Kidney capillary endothelial cell (primary cell): ENCODE data around the gene MBLAC1.

Experiments used
- DNase-seq: peaks from one replicate; pipeline ENCODE4 v3.0.0-alpha.2; 2018; ENCODE audit warnings: low spot score

The MBLAC1 gene

GRCh38 chr7:100098913-100099312, 27.9 kb upstream of the MBLAC1 start:
- no peak for DNase-seq

- DNase-seq: no peak
Measured at GRCh38 chr7:100099452-100099851, 27.3 kb upstream of the MBLAC1 start.

- peak; percentile 90 for DNase-seq
Measured at GRCh38 chr7:100100420-100101015, 26.2 kb upstream of the MBLAC1 start.

- DNase-seq: peak; percentile 97
Measured at GRCh38 chr7:100101016-100101862, 25.5 kb upstream of the MBLAC1 start, which contains the start of the genes AP4M1 and MCM7. AP4M1 (plus strand) TSS chr7:100101643; CDS start chr7:100101715, 72 bp downstream. MCM7 (minus strand) TSS chr7:100101397; CDS start chr7:100101294, 103 bp downstream.

- DNase-seq: no peak
Measured at GRCh38 chr7:100102950-100103840, 23.6 kb upstream of the MBLAC1 start.

GRCh38 chr7:100105534-100105933, 21.2 kb upstream of the MBLAC1 start:
- no peak for DNase-seq

- DNase-seq: no peak
Measured at GRCh38 chr7:100106633-100107032, 20.1 kb upstream of the MBLAC1 start.

GRCh38 chr7:100107125-100107737, 19.5 kb upstream of the MBLAC1 start:
- no peak for DNase-seq

GRCh38 chr7:100107890-100108289, 18.9 kb upstream of the MBLAC1 start:
- DNase-seq: no peak

GRCh38 chr7:100109521-100110163, 17.1 kb upstream of the MBLAC1 start:
- DNase-seq: no peak

- no peak for DNase-seq
Measured at GRCh38 chr7:100111156-100111555, 15.6 kb upstream of the MBLAC1 start.

GRCh38 chr7:100111914-100112313, 14.9 kb upstream of the MBLAC1 start:
- no peak for DNase-seq

GRCh38 chr7:100115026-100115425, 11.7 kb upstream of the MBLAC1 start:
- DNase-seq: no peak

GRCh38 chr7:100118388-100119071, 8.2 kb upstream of the MBLAC1 start:
- no peak for DNase-seq

GRCh38 chr7:100119072-100119969, 7.4 kb upstream of the MBLAC1 start, which contains the start of the genes CNPY4 and TAF6:
CNPY4 (plus strand) TSS chr7:100119634; CDS start chr7:100119745, 111 bp downstream.
TAF6 (minus strand) TSS chr7:100119358; CDS start chr7:100114209, 5,149 bp downstream.
- DNase-seq: peak; percentile 97

GRCh38 chr7:100119970-100120732, 6.6 kb upstream of the MBLAC1 start:
- peak; percentile 68 for DNase-seq

- no peak for DNase-seq
Measured at GRCh38 chr7:100120733-100121036, 6.1 kb upstream of the MBLAC1 start.

GRCh38 chr7:100122067-100122466, 4.7 kb upstream of the MBLAC1 start:
- no peak for DNase-seq

GRCh38 chr7:100122568-100122967, 4.2 kb upstream of the MBLAC1 start:
- no peak for DNase-seq
